ENCODE data around the gene ALAS1.
"Not testable (repeated sequence)": the region's sequence is repeated elsewhere in the genome, so short reads cannot be mapped to it uniquely, and the experiment has no call there.

ALAS1 gene

GRCh38 chr3:52177701-52178042 is 20.3 kb upstream of the ALAS1 start:
- no peak for DNase-seq

GRCh38 chr3:52178126-52178525 is 19.8 kb upstream of the ALAS1 start:
- not testable (repeated sequence) for DNase-seq

GRCh38 chr3:52178537-52178936 is 19.4 kb upstream of the ALAS1 start:
- DNase-seq = no peak

GRCh38 chr3:52181543-52181942 is 16.4 kb upstream of the ALAS1 start:
- DNase-seq = no peak

GRCh38 chr3:52182196-52182595 is 15.8 kb upstream of the ALAS1 start:
- DNase-seq = no peak

- DNase-seq = no peak
These were observed 15.3 kb upstream of the ALAS1 start for GRCh38 chr3:52182691-52183090.

GRCh38 chr3:52183786-52184445 is 14.0 kb upstream of the ALAS1 start:
- no peak for DNase-seq

- DNase-seq = no peak
These were observed 13.3 kb upstream of the ALAS1 start for GRCh38 chr3:52184690-52185089.

- DNase-seq = no peak
These were observed 12.6 kb upstream of the ALAS1 start for GRCh38 chr3:52185311-52185710.

GRCh38 chr3:52185837-52186236 is 12.1 kb upstream of the ALAS1 start:
- no peak for DNase-seq

- DNase-seq = no peak
These were observed 11.2 kb upstream of the ALAS1 start for GRCh38 chr3:52186729-52187128.

GRCh38 chr3:52188556-52188955 is 9.4 kb upstream of the ALAS1 start:
- no peak for DNase-seq

GRCh38 chr3:52190294-52191074 is 7.5 kb upstream of the ALAS1 start:
- no peak for DNase-seq

- DNase-seq = no peak
These were observed 6.3 kb upstream of the ALAS1 start for GRCh38 chr3:52191663-52192062.

- no peak for DNase-seq
These were observed 4.9 kb upstream of the ALAS1 start for GRCh38 chr3:52193065-52193464.

GRCh38 chr3:52194485-52195290 is 3.3 kb upstream of the ALAS1 start:
- no peak for DNase-seq

- DNase-seq = no peak
These were observed 2.7 kb upstream of the ALAS1 start for GRCh38 chr3:52195291-52195597.

- no peak for DNase-seq
These were observed 2.1 kb upstream of the ALAS1 start for GRCh38 chr3:52195823-52196331.

GRCh38 chr3:52196977-52197376 is 983 bp upstream of the ALAS1 start:
- DNase-seq = no peak

GRCh38 chr3:52197499-52197841 is 490 bp upstream of the ALAS1 start:
- DNase-seq = no peak

GRCh38 chr3:52198643-52199608 is 966 bp downstream of the ALAS1 start:
- no peak for DNase-seq

- no peak for DNase-seq
These were observed 3.2 kb downstream of the ALAS1 start for GRCh38 chr3:52200981-52201679.
